K562 (cell line): ENCODE data around the gene PACC1. TPM values are rescaled to one million over a fixed set of nuclear protein-coding genes. Genes with fewer than 3 reads are reported as not detected.

Experiments used
- ATAC-seq: fragments of 200-7000 bp; cut with Tn5 transposase; 3 replicates; pipeline ENCODE4 v1.9.1; 2020; ENCODE audit warnings: moderate library complexity
- BruUV-seq: library from RNA; stranded (reverse); fragments of 400-500 nt; replicated peaks from 2 replicates; lab custom pipeline; 2021; lab: Mats Ljungman, UMichigan
- CTCF ChIA-PET: fragments of 300-600 bp; formaldehyde crosslinking; extraction: SDS; loops from one replicate; lab custom pipeline; 2021; ENCODE audit warnings: low intra/inter-chr PET ratio; lab: Yijun Ruan, JAX
- POLR2A ChIA-PET: fragments of 300-600, 350-650 bp; sonication (Branson Sonifier 250); formaldehyde crosslinking; extraction: SDS; loops from one replicate; lab custom pipeline; 2021; ENCODE audit warnings: antibody characterized with exemption, inconsistent platforms; lab: Yijun Ruan, JAX
- DNase-seq, 4 experiments: peaks; one replicate each; pipeline versions ENCODE4 v3.0.0 to v3.0.0-alpha.2; 2011 to 2018; ENCODE audit warnings: low spot score in 3 of 4, mixed read lengths in 3 of 4; ENCODE audit errors: extremely low read depth in 1 of 4
- FAIRE-seq: peaks from 2 replicates; lab custom pipeline; 2011; peaks lifted over from hg19 to GRCh38; lab: Jason Lieb, UNC
- H2AFZ ChIP-seq: 2 replicates; pipeline ENCODE4 v1.6.0; 2011; ENCODE audit warnings: low read depth, low read length, control low read depth, inconsistent platforms
- H3K27ac ChIP-seq: fragments of 200-600 bp; 3 replicates; pipeline ENCODE4 v1.8.0; 2011; ENCODE audit warnings: low read depth, mild to moderate bottlenecking, control low read depth, inconsistent platforms, low read length, moderate library complexity, mixed read lengths; ENCODE audit errors: extremely low read depth
- H3K27me3 ChIP-seq, 2 experiments: fragments of 300-600 bp in 1 of 2; 2 replicates in 1 of 2; 3 replicates in 1 of 2; pipeline versions ENCODE4 v1.6.0 to v1.8.0; 2011; ENCODE audit warnings: inconsistent platforms in 2 of 2, low read length in 2 of 2, mild to moderate bottlenecking in 1 of 2, mixed read lengths in 1 of 2, moderate library complexity in 1 of 2; ENCODE audit not compliant: control insufficient read depth in 2 of 2, insufficient read depth in 2 of 2
- H3K36me3 ChIP-seq: fragments of 300-600 bp; 3 replicates; pipeline ENCODE4 v1.8.0; 2011; ENCODE audit warnings: mild to moderate bottlenecking, low read length, inconsistent platforms; ENCODE audit not compliant: control insufficient read depth, insufficient read depth
- H3K4me1 ChIP-seq, 2 experiments: fragments of 200-600 bp in 1 of 2; replicated peaks in 1 of 2; 2 replicates in 1 of 2; 3 replicates in 1 of 2; pipeline versions ENCODE4 v1.5.1 to v1.8.0; 2011; ENCODE audit warnings: inconsistent platforms in 2 of 2, low read length in 2 of 2, mild to moderate bottlenecking in 1 of 2, mixed read lengths in 1 of 2, moderate library complexity in 1 of 2; ENCODE audit not compliant: control insufficient read depth in 2 of 2, insufficient read depth in 2 of 2
- H3K4me2 ChIP-seq: 2 replicates; pipeline ENCODE4 v1.6.1; 2011; ENCODE audit warnings: low read length, control low read depth, inconsistent platforms, mixed read lengths; ENCODE audit not compliant: insufficient read depth
- H3K4me3 ChIP-seq: fragments of 200-600 bp; sonication (generic), shearing (Covaris generic); 2 replicates; pipeline ENCODE4 v1.5.1; 2016; ENCODE audit warnings: control low read depth, inconsistent platforms
- H3K79me2 ChIP-seq: fragments of 200-600 bp; 3 replicates; pipeline ENCODE4 v1.8.0; 2011; ENCODE audit warnings: low read length, inconsistent platforms; ENCODE audit not compliant: control insufficient read depth, insufficient read depth
- H3K9ac ChIP-seq, 2 experiments: 2 replicates each; pipeline versions ENCODE4 v1.6.0 to v1.6.1; 2011; ENCODE audit warnings: low read depth in 2 of 2, low read length in 2 of 2, control low read depth in 1 of 2, inconsistent platforms in 1 of 2, mild to moderate bottlenecking in 1 of 2, mixed read lengths in 1 of 2; ENCODE audit not compliant: insufficient read depth in 1 of 2
- H3K9me1 ChIP-seq: one replicate; pipeline ENCODE4 v1.6.0; 2011; ENCODE audit warnings: inconsistent platforms, mild to moderate bottlenecking, low read length, moderate library complexity; ENCODE audit not compliant: control insufficient read depth, insufficient read depth
- H3K9me3 ChIP-seq: replicated peaks from 2 replicates; pipeline ENCODE4 v1.5.1; 2011; ENCODE audit warnings: low read depth, low read length, inconsistent platforms; ENCODE audit not compliant: control insufficient read depth, insufficient read depth
- H4K20me1 ChIP-seq: replicated peaks from 2 replicates; pipeline ENCODE4 v1.6.1; 2011; ENCODE audit warnings: low read length, inconsistent platforms, mixed read lengths; ENCODE audit not compliant: control insufficient read depth, insufficient read depth
- GATA2 ChIP-seq: sonication (generic); formaldehyde crosslinking; IDR thresholded peaks from 2 replicates; pipeline ENCODE4 v1.4.0; 2020; ENCODE audit warnings: mild to moderate bottlenecking, missing genetic modification reagents
- MEF2A ChIP-seq: IDR thresholded peaks from 2 replicates; pipeline ENCODE4 v1.6.1; 2011; ENCODE audit warnings: low read depth, mild to moderate bottlenecking, low read length, moderate library complexity; ENCODE audit not compliant: control insufficient read depth
- MIER1 ChIP-seq: fragments of 450-650 bp; IDR thresholded peaks from 2 replicates; pipeline ENCODE4 v1.6.1; 2016; ENCODE audit warnings: antibody characterized with exemption, mild to moderate bottlenecking, low read depth
- NR2C1 ChIP-seq, 2 experiments: fragments of 450-650 bp; IDR thresholded peaks; 2 replicates each; pipeline ENCODE4 v1.6.1; 2017; ENCODE audit warnings: mild to moderate bottlenecking in 2 of 2, antibody characterized with exemption in 1 of 2, inconsistent platforms in 1 of 2, missing compliant biosample characterization in 1 of 2, missing genetic modification characterization in 1 of 2
- SIN3B ChIP-seq: fragments of 450-650 bp; IDR thresholded peaks from 2 replicates; pipeline ENCODE4 v1.6.1; 2017; ENCODE audit warnings: low read depth, mild to moderate bottlenecking, moderate library complexity
- ZBTB1 ChIP-seq: sonication (generic); formaldehyde crosslinking; IDR thresholded peaks from 2 replicates; pipeline ENCODE4 v1.8.1; 2023; ENCODE audit warnings: missing genetic modification reagents, low read depth, mild to moderate bottlenecking, borderline replicate concordance
- ZFP1 ChIP-seq: fragments of 450-650 bp; formaldehyde crosslinking; IDR thresholded peaks from 2 replicates; pipeline ENCODE4 v1.4.0; 2020; ENCODE audit warnings: mild to moderate bottlenecking, mixed read lengths
- ZNF121 ChIP-seq: sonication (generic); formaldehyde crosslinking; conservative IDR thresholded peaks from 2 replicates; pipeline ENCODE4 v1.8.0; 2022; ENCODE audit warnings: missing genetic modification reagents
- ZNF184 ChIP-seq: sonication (generic); formaldehyde crosslinking; IDR thresholded peaks from 2 replicates; pipeline ENCODE4 v1.5.0; 2020; ENCODE audit warnings: missing genetic modification reagents
- WGBS: fragments of 100-300 bp; shearing (Covaris generic); methylation state at CpG from one replicate; pipeline ENCODE4 v1.1.6; 2016; ENCODE audit warnings: low coverage, mixed read lengths; ENCODE audit not compliant: insufficient coverage; ENCODE audit errors: missing lambda C conversion rate; 5-methylcytosine and 5-hydroxymethylcytosine counted together
- in situ Hi-C: fragments of 300-500 bp; cut with MboI; formaldehyde crosslinking; loops from 4 replicates; pipeline ENCODE4 v1.15.0; 2018; ENCODE audit warnings: inconsistent platforms, mixed read lengths
- intact Hi-C: fragments of 100-400 bp; cut with micrococcal nuclease; formaldehyde crosslinking; loops from 2 replicates; pipeline ENCODE4 v1.14.2; 2022
- polyA plus RNA-seq, 8 experiments: library from polyadenylated mRNA; depleted of rRNA in 4 of 8; stranded (reverse) in 5 of 8; unstranded in 3 of 8; fragments of >200 nt; fragmentation: Nextera tagmentation in 2 of 8; fragmentation: Illumina TruSeq in 1 of 8; extraction: Ambion mirVana in 2 of 8; extraction: Trizol in 1 of 8; gene quantifications; 2 replicates each; pipeline versions ENCODE4 v1.2.1 to v1.2.3, GENCODE V29; 2011 to 2014; ENCODE audit warnings: inconsistent platforms in 1 of 8, missing spikeins in 1 of 8
- total RNA-seq, 7 experiments: library from RNA; depleted of rRNA in 6 of 7; stranded (reverse); fragments of >200 nt in 6 of 7; fragmentation: Illumina TruSeq in 2 of 7; extraction: Trizol in 2 of 7; gene quantifications; 2 replicates each; pipeline versions ENCODE4 v1.2.1 to v1.2.3, GENCODE V29; 2011 to 2021; ENCODE audit warnings: low replicate concordance in 1 of 7
- TF ChIP-seq, protein P1 (sequence below), 2 experiments: fragments of 150-350 bp in 1 of 2; IDR thresholded peaks; 2 replicates each; pipeline ENCODE4 v1.6.1; 2012 to 2016; ENCODE audit warnings: low read depth in 2 of 2, low read length in 2 of 2, mild to moderate bottlenecking in 1 of 2, moderate library complexity in 1 of 2
- TF ChIP-seq, protein P2 (sequence below), 2 experiments: fragments of 200-800 bp in 1 of 2; sonication (Bioruptor generic) in 1 of 2; sonication (generic) in 1 of 2; formaldehyde crosslinking in 1 of 2; IDR thresholded peaks in 1 of 2; conservative IDR thresholded peaks in 1 of 2; 2 replicates each; pipeline versions ENCODE4 v1.5.0 to v1.6.1; 2016 to 2020; ENCODE audit warnings: missing compliant biosample characterization in 1 of 2, missing genetic modification characterization in 1 of 2, missing genetic modification reagents in 1 of 2

Gene PACC1
- total and polyA plus RNA-seq, 9 of the 15 experiments (the other 6 are each of a cell fraction or from before 2014, with no cell fraction given), result 7.1 to 19.3 (median 14.9) TPM

DNA sequence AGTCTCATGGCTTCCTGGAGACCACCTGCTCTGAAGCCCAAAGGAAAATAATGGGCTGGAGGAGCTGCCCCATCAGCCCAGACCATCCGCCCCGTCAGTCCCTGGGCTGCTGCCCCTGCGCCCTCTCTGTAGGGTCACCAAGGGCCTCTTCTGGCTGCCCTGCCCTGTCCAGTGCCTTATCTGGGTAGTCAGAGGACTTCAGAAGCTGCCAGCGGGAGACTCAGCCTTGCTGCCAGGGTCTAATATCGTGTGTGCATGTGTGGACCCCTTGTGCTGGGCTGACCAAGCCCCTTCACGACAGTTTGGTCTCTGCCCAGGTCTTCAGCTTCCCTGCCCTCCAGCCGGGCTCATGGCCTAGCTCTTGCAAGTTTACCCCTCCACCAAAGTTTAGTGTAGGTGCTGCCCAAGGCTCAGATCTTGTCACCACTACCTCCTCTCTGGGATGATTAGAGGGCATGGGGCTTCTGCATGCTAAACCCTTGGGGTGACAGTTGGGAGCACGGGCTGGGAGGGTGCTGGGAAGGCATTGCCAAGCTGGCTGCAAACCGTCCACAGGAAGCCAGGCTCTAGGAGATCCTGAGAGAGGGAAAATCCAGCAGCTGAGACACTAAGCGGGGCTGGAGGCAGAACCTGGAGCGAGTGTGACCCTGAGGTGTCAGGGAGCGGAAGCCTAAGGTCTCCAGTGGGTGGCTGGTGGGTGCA is 38.6 kb upstream of the PACC1 start:
- H3K9me1 ChIP-seq, result no peaks in the 10 kb centered on the region
- intact Hi-C loops (no loop called here), in situ Hi-C loops (loop anchor here (5.0 kb wide), 1 partner anchor 776 kb away; the partner anchor contains the start of gene NEK2)
- FAIRE-seq (no peak), DNase-seq (no peak), ATAC-seq (no peak)
- no TSS peak for BruUV-seq
- no peaks in the 10 kb centered on the region for H3K36me3 ChIP-seq
- TF ChIP-seq ZNF184 (CRISPR knock-in tag) (no peak), SIN3B (no peak), ZNF121 (no peak), GATA2 (CRISPR knock-in tag) (no peak), MIER1 (no peak), ZFP1 (CRISPR knock-in tag) (no peak), MEF2A (no peak), NR2C1 (IDR thresholded peaks at IDR 0.05) (no peak), NR2C1 (tag; IDR thresholded peaks at IDR 0.05) (no peak), ZBTB1 (CRISPR knock-in tag) (no peak)
- TF ChIP-seq, protein P1, sequence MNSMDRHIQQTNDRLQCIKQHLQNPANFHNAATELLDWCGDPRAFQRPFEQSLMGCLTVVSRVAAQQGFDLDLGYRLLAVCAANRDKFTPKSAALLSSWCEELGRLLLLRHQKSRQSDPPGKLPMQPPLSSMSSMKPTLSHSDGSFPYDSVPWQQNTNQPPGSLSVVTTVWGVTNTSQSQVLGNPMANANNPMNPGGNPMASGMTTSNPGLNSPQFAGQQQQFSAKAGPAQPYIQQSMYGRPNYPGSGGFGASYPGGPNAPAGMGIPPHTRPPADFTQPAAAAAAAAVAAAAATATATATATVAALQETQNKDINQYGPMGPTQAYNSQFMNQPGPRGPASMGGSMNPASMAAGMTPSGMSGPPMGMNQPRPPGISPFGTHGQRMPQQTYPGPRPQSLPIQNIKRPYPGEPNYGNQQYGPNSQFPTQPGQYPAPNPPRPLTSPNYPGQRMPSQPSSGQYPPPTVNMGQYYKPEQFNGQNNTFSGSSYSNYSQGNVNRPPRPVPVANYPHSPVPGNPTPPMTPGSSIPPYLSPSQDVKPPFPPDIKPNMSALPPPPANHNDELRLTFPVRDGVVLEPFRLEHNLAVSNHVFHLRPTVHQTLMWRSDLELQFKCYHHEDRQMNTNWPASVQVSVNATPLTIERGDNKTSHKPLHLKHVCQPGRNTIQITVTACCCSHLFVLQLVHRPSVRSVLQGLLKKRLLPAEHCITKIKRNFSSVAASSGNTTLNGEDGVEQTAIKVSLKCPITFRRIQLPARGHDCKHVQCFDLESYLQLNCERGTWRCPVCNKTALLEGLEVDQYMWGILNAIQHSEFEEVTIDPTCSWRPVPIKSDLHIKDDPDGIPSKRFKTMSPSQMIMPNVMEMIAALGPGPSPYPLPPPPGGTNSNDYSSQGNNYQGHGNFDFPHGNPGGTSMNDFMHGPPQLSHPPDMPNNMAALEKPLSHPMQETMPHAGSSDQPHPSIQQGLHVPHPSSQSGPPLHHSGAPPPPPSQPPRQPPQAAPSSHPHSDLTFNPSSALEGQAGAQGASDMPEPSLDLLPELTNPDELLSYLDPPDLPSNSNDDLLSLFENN (IDR thresholded peaks at IDR 0.05; ENCODE audit: low read depth in 2 of 2, low read length in 2 of 2), result no peak
- TF ChIP-seq, protein P2, sequence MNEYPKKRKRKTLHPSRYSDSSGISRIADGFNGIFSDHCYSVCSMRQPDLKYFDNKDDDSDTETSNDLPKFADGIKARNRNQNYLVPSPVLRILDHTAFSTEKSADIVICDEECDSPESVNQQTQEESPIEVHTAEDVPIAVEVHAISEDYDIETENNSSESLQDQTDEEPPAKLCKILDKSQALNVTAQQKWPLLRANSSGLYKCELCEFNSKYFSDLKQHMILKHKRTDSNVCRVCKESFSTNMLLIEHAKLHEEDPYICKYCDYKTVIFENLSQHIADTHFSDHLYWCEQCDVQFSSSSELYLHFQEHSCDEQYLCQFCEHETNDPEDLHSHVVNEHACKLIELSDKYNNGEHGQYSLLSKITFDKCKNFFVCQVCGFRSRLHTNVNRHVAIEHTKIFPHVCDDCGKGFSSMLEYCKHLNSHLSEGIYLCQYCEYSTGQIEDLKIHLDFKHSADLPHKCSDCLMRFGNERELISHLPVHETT (CRISPR knock-in tag; conservative IDR thresholded peaks at IDR 0.05 in 1 of 2, IDR thresholded peaks at IDR 0.05 in 1 of 2), result no peak
- H3K27me3 ChIP-seq, result no peaks in the 10 kb centered on the region
- no peak overlapping the region for H3K27ac ChIP-seq
- no peak overlapping the region for H2AFZ ChIP-seq
- H3K4me3 ChIP-seq, result no peak overlapping the region
- no peaks in the 10 kb centered on the region for H4K20me1 ChIP-seq
- ChIA-PET POLR2A (interaction anchor here (0.6 to 3.2 kb wide), 8 partner anchors 9 to 389 kb away, joined by 3 to 8 read pairs (median 4); partner anchors contain the start of gene ATF3), CTCF (no interaction called here)
- 34% methylated on average over 12 of the region's 12 CpGs for WGBS
- no peaks in the 10 kb centered on the region for H3K79me2 ChIP-seq
- peaks cover 4% of the 10 kb centered on the region for H3K9me3 ChIP-seq
- H3K4me1 ChIP-seq, result no peaks in the 10 kb centered on the region; a peak in 1 of 5 replicates
- no peak overlapping the region for H3K4me2 ChIP-seq
- H3K9ac ChIP-seq, result 0 out of 4 replicates have a peak overlapping the region, but pooled peaks of 1 of the 2 experiments have one; percentile 18
